GM12873 (cell line): ENCODE results near the gene FAM78A.

Experiments used
- CTCF ChIP-seq: IDR thresholded peaks from 2 replicates; pipeline ENCODE4 v1.5.1; 2012; ENCODE audit warnings: low read depth, mild to moderate bottlenecking, moderate library complexity, low read length, control low read depth; ENCODE audit not compliant: insufficient read depth; ENCODE audit errors: missing control alignments

Gene FAM78A

GRCh38 chr9:131307974-131308373, 31.7 kb upstream of the FAM78A start:
- TF ChIP-seq CTCF: no peak

- TF ChIP-seq CTCF: no peak
These were observed 30.2 kb upstream of the FAM78A start for GRCh38 chr9:131306397-131307004.

- no peak for TF ChIP-seq CTCF
These were observed 28.5 kb upstream of the FAM78A start for GRCh38 chr9:131304676-131305355.

GRCh38 chr9:131303381-131304321, 27.3 kb upstream of the FAM78A start:
- no peak for TF ChIP-seq CTCF

GRCh38 chr9:131302244-131303075, 26.1 kb upstream of the FAM78A start:
- no peak for TF ChIP-seq CTCF

- no peak for TF ChIP-seq CTCF
These were observed 24.1 kb upstream of the FAM78A start for GRCh38 chr9:131300444-131300843.
